Neural progenitor cell (in vitro differentiated cells): ENCODE data around the gene DNASE1L2. TPM values are rescaled to one million over a fixed set of nuclear protein-coding genes. Genes with fewer than 3 reads are reported as not detected.

Experiments
- DNase-seq: peaks from one replicate; pipeline ENCODE4 v3.0.0-alpha.2; 2016; ENCODE audit warnings: low spot score
- H2AFZ ChIP-seq: fragments of 200-600 bp; sonication (generic); replicated peaks from 2 replicates; pipeline ENCODE4 v1.6.1; 2016; ENCODE audit warnings: antibody characterized with exemption
- H3F3A ChIP-seq: fragments of 200-600 bp; sonication (generic); 2 replicates; pipeline ENCODE4 v1.6.1; 2016; ENCODE audit warnings: antibody characterized with exemption, low read depth
- H3K27ac ChIP-seq: fragments of 200-600 bp; sonication (generic); 2 replicates; pipeline ENCODE4 v1.5.1; 2016; ENCODE audit warnings: mild to moderate bottlenecking
- H3K27me3 ChIP-seq: fragments of 200-600 bp; sonication (generic); 2 replicates; pipeline ENCODE4 v1.6.1; 2016; ENCODE audit warnings: mild to moderate bottlenecking, moderate library complexity
- H3K36me3 ChIP-seq: fragments of 200-600 bp; sonication (generic); 2 replicates; pipeline ENCODE4 v1.5.1; 2016
- H3K4me1 ChIP-seq: fragments of 200-600 bp; sonication (generic); 2 replicates; pipeline ENCODE4 v1.6.1; 2016; ENCODE audit warnings: mixed run types
- H3K4me2 ChIP-seq: fragments of 200-600 bp; sonication (generic); 2 replicates; pipeline ENCODE4 v1.6.1; 2016
- H3K4me3 ChIP-seq: fragments of 200-600 bp; sonication (generic); 2 replicates; pipeline ENCODE4 v1.5.1; 2016
- H3K79me2 ChIP-seq: fragments of 200-600 bp; sonication (generic); 2 replicates; pipeline ENCODE4 v1.6.1; 2016; ENCODE audit warnings: low read depth
- H3K9ac ChIP-seq: fragments of 200-600 bp; sonication (generic); 2 replicates; pipeline ENCODE4 v1.6.1; 2016
- H3K9me3 ChIP-seq: fragments of 200-600 bp; sonication (generic); 2 replicates; pipeline ENCODE4 v1.5.1; 2016; ENCODE audit warnings: low read depth
- H4K20me1 ChIP-seq: fragments of 200-600 bp; sonication (generic); 2 replicates; pipeline ENCODE4 v1.6.1; 2016; ENCODE audit warnings: low read depth
- H3K27ac Mint-ChIP-seq: 3 replicates; pipeline ENCODE4 v1.8.0; 2021; ENCODE audit warnings: mixed read lengths
- H3K27me3 Mint-ChIP-seq: 2 replicates; pipeline ENCODE4 v1.8.0; 2022; ENCODE audit warnings: low read depth, mild to moderate bottlenecking, inconsistent platforms, moderate library complexity, mixed read lengths; ENCODE audit not compliant: insufficient read depth
- H3K36me3 Mint-ChIP-seq: 3 replicates; pipeline ENCODE4 v1.8.0; 2021; ENCODE audit warnings: mixed read lengths
- H3K4me1 Mint-ChIP-seq: 3 replicates; pipeline ENCODE4 v1.8.0; 2021; ENCODE audit warnings: mixed read lengths
- H3K4me3 Mint-ChIP-seq: 3 replicates; pipeline ENCODE4 v1.8.0; 2021; ENCODE audit warnings: mild to moderate bottlenecking, moderate library complexity, mixed read lengths
- H3K9me3 Mint-ChIP-seq: 3 replicates; pipeline ENCODE4 v1.8.0; 2020; ENCODE audit warnings: mixed read lengths
- CTCF ChIP-seq: fragments of 200-600 bp; sonication (generic); IDR thresholded peaks from 2 replicates; pipeline ENCODE4 v1.5.1; 2017; ENCODE audit warnings: antibody characterized with exemption, mild to moderate bottlenecking
- EZH2 ChIP-seq: fragments of 200-600 bp; sonication (generic); IDR thresholded peaks from 2 replicates; pipeline ENCODE4 v1.6.1; 2017; ENCODE audit warnings: antibody characterized with exemption, mild to moderate bottlenecking, moderate library complexity
- EZH2phosphoT487 ChIP-seq: fragments of 200-600 bp; sonication (generic); IDR thresholded peaks from 2 replicates; pipeline ENCODE4 v1.6.1; 2017; ENCODE audit warnings: antibody characterized with exemption
- total RNA-seq: library from RNA; depleted of rRNA; stranded (reverse); fragments of >200 nt; gene quantifications from 2 replicates; pipeline ENCODE4 v1.2.3, GENCODE V29; 2015; ENCODE audit warnings: low replicate concordance

DNASE1L2 gene
- total RNA-seq, 1 donor from 2014 or later = 0.21 TPM

GRCh38 chr16:2235695-2236336 is 428 bp upstream of the DNASE1L2 start:
- H3K9me3 Mint-ChIP-seq = no peaks in the 10 kb centered on the region
- Histone ChIP-seq H3K4me3 (no peak overlapping the region), H4K20me1 (peaks cover 49% of the 10 kb centered on the region), H3K9ac (no peak overlapping the region), H3K27me3 (peaks cover 31% of the 10 kb centered on the region), H3K4me1 (peaks cover 26% of the 10 kb centered on the region), H2AFZ (no peak overlapping the region), H3K36me3 (no peaks in the 10 kb centered on the region), H3F3A (peaks cover 41% of the 10 kb centered on the region), H3K27ac (no peak overlapping the region), H3K79me2 (no peaks in the 10 kb centered on the region), H3K4me2 (peak overlapping the region; percentile 82), H3K9me3 (no peaks in the 10 kb centered on the region)
- no peak overlapping the region for H3K27ac Mint-ChIP-seq
- no peaks in the 10 kb centered on the region for H3K4me1 Mint-ChIP-seq
- no peak for TF ChIP-seq EZH2phosphoT487
- no peak for TF ChIP-seq EZH2
- TF ChIP-seq CTCF = no peak
- DNase-seq = no peak
- H3K4me3 Mint-ChIP-seq = peak overlapping the region; percentile 55
- peaks cover 7% of the 10 kb centered on the region for H3K27me3 Mint-ChIP-seq
- H3K36me3 Mint-ChIP-seq = peaks cover 4% of the 10 kb centered on the region

DNA sequence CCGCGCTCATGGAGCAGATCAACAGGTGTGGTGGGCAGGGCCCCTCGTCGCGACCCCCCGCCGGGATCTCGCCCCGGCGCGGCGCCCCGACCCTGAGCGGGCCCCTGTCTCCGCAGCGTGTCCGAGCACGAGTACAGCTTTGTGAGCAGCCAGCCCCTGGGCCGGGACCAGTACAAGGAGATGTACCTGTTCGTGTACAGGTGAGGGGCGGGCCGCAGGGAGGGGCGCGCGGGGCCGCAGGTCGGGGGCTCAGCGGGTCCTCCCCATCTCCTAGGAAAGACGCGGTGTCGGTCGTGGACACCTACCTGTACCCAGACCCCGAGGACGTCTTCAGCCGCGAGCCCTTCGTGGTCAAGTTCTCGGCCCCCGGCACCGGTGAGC is 848 bp downstream of the DNASE1L2 start:
- Histone ChIP-seq H3K4me3 (peak overlapping the region; percentile 44), H4K20me1 (peaks cover 49% of the 10 kb centered on the region), H3K36me3 (no peaks in the 10 kb centered on the region), H3K79me2 (no peaks in the 10 kb centered on the region), H3K27me3 (peaks cover 31% of the 10 kb centered on the region), H3K9ac (no peak overlapping the region), H3K9me3 (no peaks in the 10 kb centered on the region), H3K27ac (no peak overlapping the region), H3K4me1 (peaks cover 26% of the 10 kb centered on the region), H3K4me2 (peak overlapping the region; percentile 82), H3F3A (peaks cover 41% of the 10 kb centered on the region), H2AFZ (no peak overlapping the region)
- Mint-ChIP-seq H3K9me3 (no peaks in the 10 kb centered on the region), H3K27ac (no peak overlapping the region), H3K36me3 (peaks cover 5% of the 10 kb centered on the region), H3K4me1 (no peaks in the 10 kb centered on the region), H3K4me3 (no peak overlapping the region), H3K27me3 (peaks cover 7% of the 10 kb centered on the region)
- DNase-seq = no peak
- TF ChIP-seq EZH2 (peak; percentile 97), CTCF (no peak), EZH2phosphoT487 (peak; percentile 87)

- Histone ChIP-seq H3K36me3 (no peaks in the 10 kb centered on the region), H2AFZ (no peak overlapping the region), H3K4me3 (peak overlapping the region; percentile 44), H3K27ac (no peak overlapping the region), H3K4me2 (peak overlapping the region; percentile 82), H3K27me3 (peaks cover 31% of the 10 kb centered on the region), H3K79me2 (no peaks in the 10 kb centered on the region), H3K4me1 (peaks cover 26% of the 10 kb centered on the region), H3K9ac (no peak overlapping the region), H3F3A (peaks cover 41% of the 10 kb centered on the region), H3K9me3 (no peaks in the 10 kb centered on the region), H4K20me1 (peaks cover 49% of the 10 kb centered on the region)
- Mint-ChIP-seq H3K4me3 (no peak overlapping the region), H3K4me1 (no peaks in the 10 kb centered on the region), H3K27me3 (peaks cover 11% of the 10 kb centered on the region), H3K9me3 (no peaks in the 10 kb centered on the region), H3K27ac (no peak overlapping the region), H3K36me3 (peaks cover 9% of the 10 kb centered on the region)
- no peak for TF ChIP-seq CTCF
- TF ChIP-seq EZH2phosphoT487 = peak; percentile 62
- peak; percentile 78 for TF ChIP-seq EZH2
- peak; percentile 52 for DNase-seq
These were observed 1.4 kb downstream of the DNASE1L2 start for GRCh38 chr16:2237493-2238149.
